HepG2 (cell line): ENCODE measurements around the gene MTFR1L. TPM values are rescaled to one million over a fixed set of nuclear protein-coding genes. Genes with fewer than 3 reads are reported as not detected.

Source experiments
- ARID4A ChIP-seq: sonication (generic); formaldehyde crosslinking; IDR thresholded peaks from 2 replicates; pipeline ENCODE4 v1.5.0; 2020; ENCODE audit warnings: mild to moderate bottlenecking, missing genetic modification reagents, borderline replicate concordance
- ATF3 ChIP-seq: sonication (generic); formaldehyde crosslinking; IDR thresholded peaks from 2 replicates; pipeline ENCODE4 v1.4.0; 2020; ENCODE audit warnings: missing genetic modification reagents
- FOXC1 ChIP-seq: sonication (generic); formaldehyde crosslinking; IDR thresholded peaks from 2 replicates; pipeline ENCODE4 v1.8.0; 2022; ENCODE audit warnings: mild to moderate bottlenecking, missing genetic modification reagents, borderline replicate concordance
- GTF3A ChIP-seq: sonication (generic); formaldehyde crosslinking; conservative IDR thresholded peaks from 2 replicates; pipeline ENCODE4 v1.4.0; 2020; ENCODE audit warnings: mild to moderate bottlenecking, missing genetic modification reagents
- MXD4 ChIP-seq: IDR thresholded peaks from 2 replicates; pipeline ENCODE4 v1.6.1; 2016; ENCODE audit warnings: mild to moderate bottlenecking, missing biosample characterization, missing genetic modification reagents
- MYC ChIP-seq: sonication (generic); formaldehyde crosslinking; IDR thresholded peaks from 2 replicates; pipeline ENCODE4 v1.9.0; 2021; ENCODE audit warnings: missing genetic modification reagents, borderline replicate concordance
- NFE2 ChIP-seq: sonication (generic); formaldehyde crosslinking; IDR thresholded peaks from 2 replicates; pipeline ENCODE4 v1.4.0; 2020; ENCODE audit warnings: missing genetic modification reagents
- PLRG1 ChIP-seq: fragments of 450-650 bp; conservative IDR thresholded peaks from 2 replicates; pipeline ENCODE4 v1.6.1; 2016
- PRPF4 ChIP-seq: fragments of 200-400 bp; formaldehyde crosslinking; IDR thresholded peaks from 2 replicates; pipeline ENCODE4 v1.6.1; 2016; ENCODE audit warnings: low read length, low read depth; ENCODE audit not compliant: poor library complexity, severe bottlenecking
- SOX5 ChIP-seq: IDR thresholded peaks from 2 replicates; pipeline ENCODE4 v1.6.1; 2016; ENCODE audit warnings: borderline replicate concordance
- SRSF4 ChIP-seq: fragments of 200-400 bp; formaldehyde crosslinking; IDR thresholded peaks from one replicate; pipeline ENCODE4 v1.6.1; 2018; ENCODE audit warnings: mild to moderate bottlenecking, low read depth, low read length, moderate library complexity; ENCODE audit not compliant: poor library complexity, severe bottlenecking
- ZBTB20 ChIP-seq: sonication (generic); formaldehyde crosslinking; IDR thresholded peaks from 2 replicates; pipeline ENCODE4 v1.8.1; 2023; ENCODE audit warnings: missing genetic modification reagents, low read depth, mild to moderate bottlenecking, borderline replicate concordance
- ZBTB34 ChIP-seq: sonication (generic); formaldehyde crosslinking; IDR thresholded peaks from 2 replicates; pipeline ENCODE4 v1.8.0; 2022; ENCODE audit warnings: mild to moderate bottlenecking, missing genetic modification reagents
- ZMYM4 ChIP-seq: sonication (generic); formaldehyde crosslinking; IDR thresholded peaks from 2 replicates; pipeline ENCODE4 v1.8.1; 2023; ENCODE audit warnings: mild to moderate bottlenecking, missing genetic modification reagents
- ZNF362 ChIP-seq: sonication (generic); formaldehyde crosslinking; IDR thresholded peaks from 2 replicates; pipeline ENCODE4 v1.4.0; 2020; ENCODE audit warnings: missing genetic modification reagents, mild to moderate bottlenecking, borderline replicate concordance
- ZNF432 ChIP-seq: sonication (generic); formaldehyde crosslinking; IDR thresholded peaks from 2 replicates; pipeline ENCODE4 v1.5.0; 2020; ENCODE audit warnings: missing genetic modification reagents, mild to moderate bottlenecking, borderline replicate concordance
- ZNF513 ChIP-seq: sonication (generic); formaldehyde crosslinking; conservative IDR thresholded peaks from 2 replicates; pipeline ENCODE4 v1.5.0; 2020; ENCODE audit warnings: missing genetic modification reagents
- ZNF567 ChIP-seq: sonication (generic); formaldehyde crosslinking; IDR thresholded peaks from 2 replicates; pipeline ENCODE4 v1.8.1; 2023; ENCODE audit warnings: mild to moderate bottlenecking, missing genetic modification reagents, borderline replicate concordance
- ZNF713 ChIP-seq: sonication (generic); formaldehyde crosslinking; IDR thresholded peaks from 2 replicates; pipeline ENCODE4 v1.4.0; 2020; ENCODE audit warnings: mild to moderate bottlenecking, missing genetic modification reagents
- polyA plus RNA-seq, 8 experiments: library from polyadenylated mRNA; depleted of rRNA in 3 of 8; stranded (reverse) in 7 of 8; unstranded in 1 of 8; fragments of >200 nt; fragmentation: Illumina TruSeq in 4 of 8; extraction: Trizol in 4 of 8; gene quantifications; 2 replicates each; pipeline versions ENCODE4 v1.2.1 to v1.2.3, GENCODE V29; 2011 to 2016; ENCODE audit warnings: low read depth in 4 of 8, missing spikeins in 1 of 8, mixed read lengths in 1 of 8; ENCODE audit not compliant: insufficient read depth in 1 of 8
- total RNA-seq, 5 experiments: library from RNA; depleted of rRNA; stranded (reverse); fragments of >200 nt; fragmentation: Illumina TruSeq; extraction: Trizol; gene quantifications; 2 replicates each; pipeline ENCODE4 v1.2.3, GENCODE V29; 2016; ENCODE audit warnings: low read depth in 1 of 5

The MTFR1L gene
- total and polyA plus RNA-seq, 2 of the 13 experiments (the other 11 are each of a cell fraction or from before 2014, with no cell fraction given): 38.0 to 55.7 TPM

- peak; percentile 74; the same call in 1 of the 2 replicates for TF ChIP-seq ZNF362 (CRISPR knock-in tag)
- TF ChIP-seq ZBTB34 (CRISPR knock-in tag): no peak
- no peak for TF ChIP-seq MXD4 (CRISPR knock-in tag)
- no peak for TF ChIP-seq FOXC1 (CRISPR knock-in tag)
- no peak for TF ChIP-seq ZNF513
- TF ChIP-seq ZNF713 (CRISPR knock-in tag): no peak
- no peak for TF ChIP-seq ZNF567 (CRISPR knock-in tag)
- TF ChIP-seq ATF3 (CRISPR knock-in tag): peak; percentile 84
- TF ChIP-seq PLRG1: no peak
- TF ChIP-seq ARID4A (CRISPR knock-in tag): peak; percentile 22; the same call in 1 of the 2 replicates
- no peak for TF ChIP-seq MYC (CRISPR knock-in tag)
- no peak for TF ChIP-seq ZNF432
- TF ChIP-seq SRSF4: no peak
- no peak for TF ChIP-seq PRPF4
- peak; percentile 77 for TF ChIP-seq SOX5 (CRISPR knock-in tag)
- TF ChIP-seq GTF3A: 0 out of 2 replicates have a peak, but pooled peaks have one; percentile 38
- peak; percentile 84; the same call in 1 of the 2 replicates for TF ChIP-seq ZBTB20
- TF ChIP-seq NFE2 (CRISPR knock-in tag): no peak
- no peak for TF ChIP-seq ZMYM4 (CRISPR knock-in tag)
Measured at GRCh38 chr1:25861316-25862286, 41.8 kb downstream of the MTFR1L start (continued).
